ENCODE measurements around the gene METTL14. TPM values are rescaled to one million over a fixed set of nuclear protein-coding genes. Genes with fewer than 3 reads are reported as not detected.

METTL14 gene
- total and polyA plus RNA-seq, 12 donors = 4.8 to 37.2 (median 31.5) TPM

- H3K36me3 ChIP-seq = peaks cover 0 to 83% (median 3%) of the 10 kb centered on the region in 9 donors
- no peaks in the 10 kb centered on the region for H3K9me3 ChIP-seq
- no peak for ATAC-seq
- H3K4me1 ChIP-seq = no peaks in the 10 kb centered on the region
- WGBS, 2 donors = 39 to 44% methylated on average over 3 of the region's 3 CpGs
- intact Hi-C loops (cut with DNase I) = no loop called here
- no peak for DNase-seq
- no peak overlapping the region for H3K4me3 ChIP-seq
- no peak overlapping the region for H3K27ac ChIP-seq
- no peak for TF ChIP-seq CTCF (IDR thresholded peaks at IDR 0.05)
- no peaks in the 10 kb centered on the region for H3K27me3 ChIP-seq
These were observed 31.1 kb downstream of the METTL14 start for GRCh38 chr4:118716304-118716703.

GRCh38 chr4:118718511-118719170, 33.4 kb downstream of the METTL14 start:
- Histone ChIP-seq H3K9me3 (no peaks in the 10 kb centered on the region), H3K4me3 (no peak overlapping the region), H3K4me1 (no peaks in the 10 kb centered on the region), H3K27me3 (no peaks in the 10 kb centered on the region), H3K36me3 (peaks cover 0 to 84% (median 6%) of the 10 kb centered on the region in 9 donors), H3K27ac (no peak overlapping the region)
- whole genome bisulfite sequencing, 2 donors = 93 to 97% methylated on average over 4 of the region's 4 CpGs
- intact Hi-C loops (cut with DNase I) = no loop called here
- no peak for TF ChIP-seq CTCF (IDR thresholded peaks at IDR 0.05)
- DNase-seq (no peak), ATAC-seq (no peak)

GRCh38 chr4:118721752-118722151, 36.6 kb downstream of the METTL14 start:
- Histone ChIP-seq H3K36me3 (peaks cover 0 to 94% (median 32%) of the 10 kb centered on the region in 9 donors), H3K27me3 (no peaks in the 10 kb centered on the region), H3K4me3 (no peak overlapping the region), H3K9me3 (no peaks in the 10 kb centered on the region), H3K4me1 (no peaks in the 10 kb centered on the region), H3K27ac (no peak overlapping the region)
- ATAC-seq (no peak), DNase-seq (no peak)
- TF ChIP-seq CTCF (IDR thresholded peaks at IDR 0.05) = no peak
- 96 to 98% methylated on average over 1 of the region's 1 CpG for WGBS, 2 donors
- intact Hi-C loops (cut with DNase I) = no loop called here

GRCh38 chr4:118723369-118723768, 38.2 kb downstream of the METTL14 start:
- H3K4me3 ChIP-seq = no peak overlapping the region
- no peaks in the 10 kb centered on the region for H3K9me3 ChIP-seq
- ATAC-seq (no peak), DNase-seq (no peak)
- no peaks in the 10 kb centered on the region for H3K4me1 ChIP-seq
- intact Hi-C loops (cut with DNase I) = no loop called here
- H3K36me3 ChIP-seq = peaks cover 0 to 97% (median 45%) of the 10 kb centered on the region in 9 donors
- TF ChIP-seq CTCF (IDR thresholded peaks at IDR 0.05) = no peak
- 82 to 95% methylated on average over 3 of the region's 3 CpGs for WGBS, 2 donors
- no peak overlapping the region for H3K27ac ChIP-seq
- H3K27me3 ChIP-seq = no peaks in the 10 kb centered on the region
